Measurements from ENCODE around the gene NUAK1. TPM values are rescaled to one million over a fixed set of nuclear protein-coding genes. Genes with fewer than 3 reads are reported as not detected.

Gene NUAK1
- total RNA-seq, 2 donors from 2014 or later = 14.0 to 16.8 TPM

GRCh38 chr12:106179086-106179485 is 40.3 kb upstream of the NUAK1 start:
- no peak overlapping the region for H3K4me3 ChIP-seq (ENCODE audit: low read length)
- H3K27me3 Mint-ChIP-seq (ENCODE audit: insufficient read depth) = no peaks in the 10 kb centered on the region
- H3K9me3 ChIP-seq (ENCODE audit: control insufficient read depth, low read length) = no peaks in the 10 kb centered on the region
- no peaks in the 10 kb centered on the region for H3K36me3 ChIP-seq (ENCODE audit: control insufficient read depth, insufficient read depth, low read length)
- H3K27me3 ChIP-seq (ENCODE audit: control insufficient read depth, insufficient read depth, low read length, poor library complexity, severe bottlenecking) = no peaks in the 10 kb centered on the region
- DNase-seq = peak; percentile 24
- H3K4me1 Mint-ChIP-seq = peaks cover 12% of the 10 kb centered on the region
- TF ChIP-seq CTCF (conservative IDR thresholded peaks at IDR 0.05) = no peak
- no peaks in the 10 kb centered on the region for H3K9me3 Mint-ChIP-seq
- no peak overlapping the region for H3K27ac Mint-ChIP-seq
- no peaks in the 10 kb centered on the region for H3K4me1 ChIP-seq (ENCODE audit: control insufficient read depth, insufficient read depth, low read length)
- no peak overlapping the region for H3K4me3 Mint-ChIP-seq
- no peak overlapping the region for H3K27ac ChIP-seq (ENCODE audit: low read depth, low read length)
- WGBS, 2 experiments (ENCODE audit: insufficient coverage in 1 of 2, insufficient read length in 1 of 2) = 90 to 95% methylated on average over 2 to 3 of the region's 3 CpGs
- no peaks in the 10 kb centered on the region for H3K36me3 Mint-ChIP-seq (ENCODE audit: low read depth)
- H3K9ac ChIP-seq (ENCODE audit: extremely low read depth, low read length, poor library complexity, severe bottlenecking) = no peak overlapping the region

- Histone ChIP-seq H3K9ac (ENCODE audit: extremely low read depth, low read length, poor library complexity, severe bottlenecking) (no peak overlapping the region), H3K4me3 (ENCODE audit: low read length) (no peak overlapping the region), H3K9me3 (ENCODE audit: control insufficient read depth, low read length) (no peaks in the 10 kb centered on the region), H3K27ac (ENCODE audit: low read depth, low read length) (no peak overlapping the region), H3K4me1 (ENCODE audit: control insufficient read depth, insufficient read depth, low read length) (no peaks in the 10 kb centered on the region), H3K27me3 (ENCODE audit: control insufficient read depth, insufficient read depth, low read length, poor library complexity, severe bottlenecking) (no peaks in the 10 kb centered on the region), H3K36me3 (ENCODE audit: control insufficient read depth, insufficient read depth, low read length) (no peaks in the 10 kb centered on the region)
- no peak overlapping the region for H3K27ac Mint-ChIP-seq
- DNase-seq = peak; percentile 78
- no peaks in the 10 kb centered on the region for H3K36me3 Mint-ChIP-seq (ENCODE audit: low read depth)
- no peaks in the 10 kb centered on the region for H3K9me3 Mint-ChIP-seq
- peaks cover 12% of the 10 kb centered on the region for H3K4me1 Mint-ChIP-seq
- 85% methylated on average over 6 of the region's 6 CpGs; no CpG with 5 or more reads in 1 of the 2 experiments for WGBS, 2 experiments (ENCODE audit: insufficient coverage in 1 of 2, insufficient read length in 1 of 2)
- TF ChIP-seq CTCF (conservative IDR thresholded peaks at IDR 0.05) = no peak
- H3K27me3 Mint-ChIP-seq (ENCODE audit: insufficient read depth) = no peaks in the 10 kb centered on the region
- H3K4me3 Mint-ChIP-seq = no peak overlapping the region
Measured at GRCh38 chr12:106178562-106178961, 39.8 kb upstream of the NUAK1 start.

GRCh38 chr12:106176560-106176959 is 37.8 kb upstream of the NUAK1 start:
- 93 to 100% methylated on average over 2 to 3 of the region's 3 CpGs for WGBS, 2 experiments (ENCODE audit: insufficient coverage in 1 of 2, insufficient read length in 1 of 2)
- Histone ChIP-seq H3K27me3 (ENCODE audit: control insufficient read depth, insufficient read depth, low read length, poor library complexity, severe bottlenecking) (no peaks in the 10 kb centered on the region), H3K9me3 (ENCODE audit: control insufficient read depth, low read length) (no peaks in the 10 kb centered on the region), H3K36me3 (ENCODE audit: control insufficient read depth, insufficient read depth, low read length) (no peaks in the 10 kb centered on the region), H3K9ac (ENCODE audit: extremely low read depth, low read length, poor library complexity, severe bottlenecking) (no peak overlapping the region), H3K4me1 (ENCODE audit: control insufficient read depth, insufficient read depth, low read length) (no peaks in the 10 kb centered on the region), H3K4me3 (ENCODE audit: low read length) (no peak overlapping the region), H3K27ac (ENCODE audit: low read depth, low read length) (no peak overlapping the region)
- Mint-ChIP-seq H3K27me3 (ENCODE audit: insufficient read depth) (no peaks in the 10 kb centered on the region), H3K27ac (no peak overlapping the region), H3K4me3 (no peak overlapping the region), H3K9me3 (no peaks in the 10 kb centered on the region), H3K4me1 (peaks cover 12% of the 10 kb centered on the region), H3K36me3 (ENCODE audit: low read depth) (no peaks in the 10 kb centered on the region)
- DNase-seq = peak; percentile 12
- TF ChIP-seq CTCF (conservative IDR thresholded peaks at IDR 0.05) = no peak

Data from endodermal cell (in vitro differentiated cells).